HepG2 (cell line): ENCODE results near the gene SLC25A10. TPM values are rescaled to one million over a fixed set of nuclear protein-coding genes. Genes with fewer than 3 reads are reported as not detected.

Experiments used
- ATAC-seq: fragments of 200-7000 bp; cut with Tn5 transposase; 3 replicates; pipeline ENCODE4 v1.9.1; 2020; ENCODE audit warnings: mild to moderate bottlenecking, moderate library complexity
- BruUV-seq: library from RNA; stranded (reverse); fragments of 400-500 nt; replicated peaks from 2 replicates; lab custom pipeline; 2021; lab: Mats Ljungman, UMichigan
- CTCF ChIA-PET: fragments of 300-600 bp; formaldehyde crosslinking; extraction: SDS; loops from one replicate; lab custom pipeline; 2021; ENCODE audit warnings: low total read pairs, inconsistent platforms, low intra/inter-chr PET ratio; lab: Yijun Ruan, JAX
- POLR2A ChIA-PET: fragments of 350-600 bp; sonication (Branson Sonifier 250); formaldehyde crosslinking; loops from one replicate; lab custom pipeline; 2020; ENCODE audit warnings: antibody characterized with exemption, inconsistent platforms; lab: Yijun Ruan, JAX
- DNase-seq: peaks from one replicate; pipeline ENCODE4 v3.0.0-alpha.2; 2015; ENCODE audit warnings: low spot score
- FAIRE-seq: peaks from 3 replicates; lab custom pipeline; 2011; peaks lifted over from hg19 to GRCh38; lab: Jason Lieb, UNC
- H2AFZ ChIP-seq: one replicate; pipeline ENCODE4 v1.6.1; 2011; ENCODE audit warnings: low read length, inconsistent platforms
- H3K27ac ChIP-seq: fragments of 300-600 bp; 3 replicates; pipeline ENCODE4 v1.8.0; 2011; ENCODE audit warnings: mixed run types, mild to moderate bottlenecking, mixed read lengths, low read length, inconsistent platforms; ENCODE audit not compliant: insufficient read depth; ENCODE audit errors: extremely low read length
- H3K27me3 ChIP-seq, 2 experiments: fragments of 200-600 bp in 1 of 2; 2 replicates in 1 of 2; 3 replicates in 1 of 2; pipeline versions ENCODE4 v1.6.0 to v1.8.0; 2011; ENCODE audit warnings: low read length in 2 of 2, mild to moderate bottlenecking in 2 of 2, moderate library complexity in 2 of 2, inconsistent platforms in 1 of 2; ENCODE audit not compliant: insufficient read depth in 2 of 2, control insufficient read depth in 1 of 2
- H3K36me3 ChIP-seq, 2 experiments: fragments of 200-600 bp in 1 of 2; replicated peaks in 1 of 2; 2 replicates in 1 of 2; 3 replicates in 1 of 2; pipeline versions ENCODE4 v1.5.1 to v1.8.0; 2011; ENCODE audit warnings: low read length in 2 of 2, inconsistent platforms in 1 of 2; ENCODE audit not compliant: insufficient read depth in 2 of 2, control insufficient read depth in 1 of 2
- H3K4me1 ChIP-seq: 2 replicates; pipeline ENCODE4 v1.5.1; 2012; ENCODE audit warnings: low read length, inconsistent platforms; ENCODE audit not compliant: insufficient read depth
- H3K4me2 ChIP-seq: 2 replicates; pipeline ENCODE4 v1.6.0; 2011; ENCODE audit warnings: low read depth, low read length, inconsistent platforms
- H3K4me3 ChIP-seq, 3 experiments: fragments of 200-600 bp in 1 of 3; sonication (generic), shearing (Covaris generic) in 1 of 3; replicated peaks in 1 of 3; 2 replicates each; pipeline ENCODE4 v1.5.1; 2011 to 2016; ENCODE audit warnings: low read length in 3 of 3, inconsistent platforms in 2 of 3, low read depth in 2 of 3, mild to moderate bottlenecking in 2 of 3, control low read depth in 1 of 3, mixed read lengths in 1 of 3; ENCODE audit not compliant: insufficient read depth in 1 of 3
- H3K79me2 ChIP-seq: one replicate; pipeline ENCODE4 v1.6.1; 2011; ENCODE audit warnings: low read length, inconsistent platforms; ENCODE audit not compliant: insufficient read depth
- H3K9ac ChIP-seq: 2 replicates; pipeline ENCODE4 v1.6.0; 2011; ENCODE audit warnings: mild to moderate bottlenecking, low read depth, low read length, inconsistent platforms; ENCODE audit not compliant: insufficient read depth
- H3K9me3 ChIP-seq: 2 replicates; pipeline ENCODE4 v1.5.1; 2012; ENCODE audit warnings: mild to moderate bottlenecking, low read length
- H4K20me1 ChIP-seq: 2 replicates; pipeline ENCODE4 v1.6.0; 2011; ENCODE audit warnings: inconsistent platforms, mild to moderate bottlenecking, low read length, moderate library complexity; ENCODE audit not compliant: insufficient read depth
- ATM ChIP-seq: fragments of 450-650 bp; IDR thresholded peaks from 2 replicates; pipeline ENCODE4 v1.7.1; 2017; ENCODE audit warnings: mild to moderate bottlenecking, borderline replicate concordance
- DR1 ChIP-seq: sonication (generic); formaldehyde crosslinking; IDR thresholded peaks from 2 replicates; pipeline ENCODE4 v1.8.0; 2021; ENCODE audit warnings: mild to moderate bottlenecking, missing genetic modification reagents, inconsistent platforms
- KDM1A ChIP-seq: IDR thresholded peaks from 2 replicates; pipeline ENCODE4 v1.6.1; 2016; ENCODE audit warnings: missing compliant biosample characterization
- SNAPC2 ChIP-seq: sonication (generic); formaldehyde crosslinking; IDR thresholded peaks from 2 replicates; pipeline ENCODE4 v1.8.1; 2022; ENCODE audit warnings: mild to moderate bottlenecking, missing genetic modification reagents
- SNAPC4 ChIP-seq: sonication (generic); formaldehyde crosslinking; IDR thresholded peaks from 2 replicates; pipeline ENCODE4 v1.4.0; 2020; ENCODE audit warnings: mild to moderate bottlenecking, missing genetic modification reagents
- TOE1 ChIP-seq: sonication (generic); formaldehyde crosslinking; IDR thresholded peaks from 2 replicates; pipeline ENCODE4 v1.4.0; 2020; ENCODE audit warnings: mild to moderate bottlenecking, missing genetic modification reagents
- ZFYVE20 ChIP-seq: sonication (generic); formaldehyde crosslinking; IDR thresholded peaks from 2 replicates; pipeline ENCODE4 v1.8.0; 2023; ENCODE audit warnings: low read depth, mild to moderate bottlenecking, moderate library complexity, missing genetic modification reagents, borderline replicate concordance
- ZNF414 ChIP-seq: sonication (generic); formaldehyde crosslinking; IDR thresholded peaks from 2 replicates; pipeline ENCODE4 v1.5.0; 2020; ENCODE audit warnings: missing genetic modification reagents
- ZNF678 ChIP-seq: sonication (generic); formaldehyde crosslinking; IDR thresholded peaks from 2 replicates; pipeline ENCODE4 v1.4.0; 2020; ENCODE audit warnings: mild to moderate bottlenecking, missing genetic modification reagents
- ZSCAN9 ChIP-seq: IDR thresholded peaks from 2 replicates; pipeline ENCODE4 v1.6.1; 2016; ENCODE audit warnings: borderline replicate concordance
- WGBS: methylation state at CpG from one replicate; pipeline ENCODE4 v1.1.6; 2017; ENCODE audit warnings: low lambda C conversion rate; 5-methylcytosine and 5-hydroxymethylcytosine counted together
- in situ Hi-C: cut with HindIII; loops from 2 replicates; pipeline ENCODE4 v1.10.0; 2017; ENCODE audit warnings: low pct_unique_long_range_greater_than_20kb; ENCODE audit not compliant: extremely low pct_ligation_motif_present
- intact Hi-C: fragments of 100-400 bp; cut with micrococcal nuclease; formaldehyde crosslinking; loops from one replicate; pipeline ENCODE4 v1.10.0; 2022; ENCODE audit not compliant: unreplicated experiment
- polyA plus RNA-seq, 8 experiments: library from polyadenylated mRNA; depleted of rRNA in 3 of 8; stranded (reverse) in 7 of 8; unstranded in 1 of 8; fragments of >200 nt; fragmentation: Illumina TruSeq in 4 of 8; extraction: Trizol in 4 of 8; gene quantifications; 2 replicates each; pipeline versions ENCODE4 v1.2.1 to v1.2.3, GENCODE V29; 2011 to 2016; ENCODE audit warnings: low read depth in 4 of 8, missing spikeins in 1 of 8, mixed read lengths in 1 of 8; ENCODE audit not compliant: insufficient read depth in 1 of 8
- total RNA-seq, 5 experiments: library from RNA; depleted of rRNA; stranded (reverse); fragments of >200 nt; fragmentation: Illumina TruSeq; extraction: Trizol; gene quantifications; 2 replicates each; pipeline ENCODE4 v1.2.3, GENCODE V29; 2016; ENCODE audit warnings: low read depth in 1 of 5
- TF ChIP-seq, protein P1 (sequence below): sonication (generic); formaldehyde crosslinking; IDR thresholded peaks from 2 replicates; pipeline ENCODE4 v1.4.0; 2020; ENCODE audit warnings: missing genetic modification reagents, borderline replicate concordance

The SLC25A10 gene
- total and polyA plus RNA-seq, 2 of the 13 experiments (the other 11 are each of a cell fraction or from before 2014, with no cell fraction given), result 46.5 to 140 TPM

- Histone ChIP-seq H3K27ac (no peak overlapping the region), H3K27me3 (peaks cover 5 to 52% of the 10 kb centered on the region in 2 experiments; a peak in 4 of 5 replicates), H3K4me2 (peak overlapping the region; percentile 54), H4K20me1 (no peaks in the 10 kb centered on the region), H3K4me1 (peaks cover 35% of the 10 kb centered on the region), H3K36me3 (no peaks in the 10 kb centered on the region), H3K4me3 (peak overlapping the region in 1 of 3 experiments; percentile 49; a peak in 2 of 6 replicates), H3K9me3 (no peaks in the 10 kb centered on the region), H3K9ac (no peak overlapping the region), H3K79me2 (no peaks in the 10 kb centered on the region), H2AFZ (no peak overlapping the region)
- 3% methylated on average over 22 of the region's 28 CpGs for WGBS
- BruUV-seq, result no TSS peak
- ATAC-seq (peak; percentile 40), FAIRE-seq (no peak), DNase-seq (no peak)
- ChIA-PET POLR2A (no interaction called here), CTCF (no interaction called here)
- intact Hi-C loops, result no loop called here
- in situ Hi-C loops, result no loop called here
- TF ChIP-seq ATM (no peak), TOE1 (CRISPR knock-in tag) (no peak), ZNF414 (no peak), SNAPC2 (CRISPR knock-in tag) (no peak), ZSCAN9 (no peak), ZFYVE20 (CRISPR knock-in tag) (no peak), SNAPC4 (CRISPR knock-in tag) (no peak), ZNF678 (CRISPR knock-in tag) (no peak), KDM1A (CRISPR knock-in tag) (no peak), DR1 (no peak)
- TF ChIP-seq, protein P1, sequence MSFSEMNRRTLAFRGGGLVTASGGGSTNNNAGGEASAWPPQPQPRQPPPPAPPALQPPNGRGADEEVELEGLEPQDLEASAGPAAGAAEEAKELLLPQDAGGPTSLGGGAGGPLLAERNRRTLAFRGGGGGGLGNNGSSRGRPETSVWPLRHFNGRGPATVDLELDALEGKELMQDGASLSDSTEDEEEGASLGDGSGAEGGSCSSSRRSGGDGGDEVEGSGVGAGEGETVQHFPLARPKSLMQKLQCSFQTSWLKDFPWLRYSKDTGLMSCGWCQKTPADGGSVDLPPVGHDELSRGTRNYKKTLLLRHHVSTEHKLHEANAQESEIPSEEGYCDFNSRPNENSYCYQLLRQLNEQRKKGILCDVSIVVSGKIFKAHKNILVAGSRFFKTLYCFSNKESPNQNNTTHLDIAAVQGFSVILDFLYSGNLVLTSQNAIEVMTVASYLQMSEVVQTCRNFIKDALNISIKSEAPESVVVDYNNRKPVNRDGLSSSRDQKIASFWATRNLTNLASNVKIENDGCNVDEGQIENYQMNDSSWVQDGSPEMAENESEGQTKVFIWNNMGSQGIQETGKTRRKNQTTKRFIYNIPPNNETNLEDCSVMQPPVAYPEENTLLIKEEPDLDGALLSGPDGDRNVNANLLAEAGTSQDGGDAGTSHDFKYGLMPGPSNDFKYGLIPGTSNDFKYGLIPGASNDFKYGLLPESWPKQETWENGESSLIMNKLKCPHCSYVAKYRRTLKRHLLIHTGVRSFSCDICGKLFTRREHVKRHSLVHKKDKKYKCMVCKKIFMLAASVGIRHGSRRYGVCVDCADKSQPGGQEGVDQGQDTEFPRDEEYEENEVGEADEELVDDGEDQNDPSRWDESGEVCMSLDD (CRISPR knock-in tag), result no peak
Measured at GRCh38 chr17:81740395-81740961, 28.4 kb downstream of the SLC25A10 start.
